Calu3 (cell line): ENCODE data around the gene NEU2. TPM values are rescaled to one million over a fixed set of nuclear protein-coding genes. Genes with fewer than 3 reads are reported as not detected.

Experiments
- BruUV-seq: library from RNA; stranded (reverse); fragments of 400-500 nt; replicated peaks from 2 replicates; lab custom pipeline; 2021; lab: Mats Ljungman, UMichigan
- CTCF ChIA-PET: fragments of 300-600 bp; sonication (Branson Sonifier 250); formaldehyde crosslinking; loops from one replicate; lab custom pipeline; 2022; ENCODE audit warnings: antibody characterized with exemption; lab: Charles Lee
- DNase-seq: peaks from one replicate; pipeline ENCODE4 v3.0.0; 2022
- H3K27ac Mint-ChIP-seq: one replicate; pipeline ENCODE4 v1.8.0; 2022; ENCODE audit warnings: mixed read lengths; ENCODE audit not compliant: unreplicated experiment
- H3K27me3 Mint-ChIP-seq: one replicate; pipeline ENCODE4 v1.8.0; 2022; ENCODE audit warnings: mixed read lengths; ENCODE audit not compliant: unreplicated experiment
- H3K36me3 Mint-ChIP-seq: one replicate; pipeline ENCODE4 v1.8.0; 2022; ENCODE audit warnings: mild to moderate bottlenecking, moderate library complexity, mixed read lengths; ENCODE audit not compliant: insufficient read depth, unreplicated experiment
- H3K4me1 Mint-ChIP-seq: one replicate; pipeline ENCODE4 v1.8.0; 2022; ENCODE audit warnings: mild to moderate bottlenecking, low read depth, mixed read lengths; ENCODE audit not compliant: unreplicated experiment
- H3K4me3 Mint-ChIP-seq: one replicate; pipeline ENCODE4 v1.8.0; 2022; ENCODE audit warnings: mild to moderate bottlenecking, low read depth, moderate library complexity, mixed read lengths; ENCODE audit not compliant: unreplicated experiment
- H3K9me3 Mint-ChIP-seq: one replicate; pipeline ENCODE4 v1.8.0; 2022; ENCODE audit warnings: low read depth, mixed read lengths; ENCODE audit not compliant: unreplicated experiment
- CTCF ChIP-seq: fragments of 200-600 bp; IDR thresholded peaks from one replicate; pipeline ENCODE4 v1.8.0; 2022; ENCODE audit warnings: antibody characterized with exemption; ENCODE audit not compliant: unreplicated experiment
- intact Hi-C: fragments of 100-400 bp; cut with micrococcal nuclease; formaldehyde crosslinking; loops from one replicate; pipeline ENCODE4 v1.10.0; 2022; ENCODE audit not compliant: unreplicated experiment
- total RNA-seq: library from RNA; stranded (reverse); gene quantifications from 2 replicates; pipeline ENCODE4 v1.2.3, GENCODE V29; 2022

Gene NEU2
- total RNA-seq, 1 experiment from 2014 or later = not detected

- Mint-ChIP-seq H3K27me3 (peaks cover 19% of the 10 kb centered on the region), H3K9me3 (no peaks in the 10 kb centered on the region), H3K4me1 (no peaks in the 10 kb centered on the region), H3K4me3 (no peak overlapping the region), H3K27ac (no peak overlapping the region), H3K36me3 (no peaks in the 10 kb centered on the region)
- no TSS peak for BruUV-seq
- DNase-seq = no peak
- intact Hi-C loops = loop anchor here (10.0 kb wide), 1 partner anchor 205 kb away; no protein-coding TSS in a partner anchor
- CTCF ChIA-PET = interaction anchor here (1.0 kb wide), 1 partner anchor 222 kb away, joined by 3 read pairs; no protein-coding TSS in a partner anchor
- TF ChIP-seq CTCF = no peak
These were observed 27.0 kb downstream of the NEU2 start for GRCh38 chr2:233059547-233059796.

GRCh38 chr2:233059797-233060500 lies 27.5 kb downstream of the NEU2 start, which contains the start of gene INPP5D:
TSS of gene INPP5D (plus strand) at chr2:233060342. CDS start at chr2:233060479, 137 bp downstream.
- DNase-seq = no peak
- no peaks in the 10 kb centered on the region for H3K9me3 Mint-ChIP-seq
- no peak within 1 kb of the TSS for H3K4me3 Mint-ChIP-seq
- no peak for TF ChIP-seq CTCF
- BruUV-seq = no TSS peak
- CTCF ChIA-PET = no interaction called here
- H3K4me1 Mint-ChIP-seq = no peaks in the 10 kb centered on the region
- peaks cover 14% of the 10 kb centered on the region for H3K27me3 Mint-ChIP-seq
- no peaks in the 10 kb centered on the region for H3K36me3 Mint-ChIP-seq
- intact Hi-C loops = loop anchor here (10.0 kb wide), 1 partner anchor 205 kb away; no protein-coding TSS in a partner anchor
- no peak within 1 kb of the TSS for H3K27ac Mint-ChIP-seq

DNA sequence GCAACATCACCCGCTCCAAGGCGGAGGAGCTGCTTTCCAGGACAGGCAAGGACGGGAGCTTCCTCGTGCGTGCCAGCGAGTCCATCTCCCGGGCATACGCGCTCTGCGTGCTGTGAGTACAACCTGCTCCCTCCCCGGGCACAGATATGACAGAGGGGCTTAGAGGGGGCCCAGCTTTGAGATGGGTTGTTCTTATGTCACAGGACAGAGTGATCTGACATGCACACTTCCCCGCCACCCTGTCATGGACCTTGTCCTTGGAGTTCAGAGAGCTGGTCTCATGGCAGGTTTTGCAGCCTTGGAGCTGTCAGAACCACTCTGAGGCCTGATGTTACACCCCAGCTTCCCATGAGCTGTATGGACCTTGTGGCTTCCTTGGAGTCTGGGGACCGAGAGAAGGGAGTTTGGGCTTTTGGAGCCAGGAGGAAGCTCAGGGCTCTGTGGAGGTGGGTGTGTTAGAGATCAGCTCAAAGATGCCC lies 28.1 kb downstream of the NEU2 start:
- Mint-ChIP-seq H3K36me3 (no peaks in the 10 kb centered on the region), H3K4me3 (no peak overlapping the region), H3K27ac (no peak overlapping the region), H3K27me3 (peaks cover 8% of the 10 kb centered on the region), H3K4me1 (no peaks in the 10 kb centered on the region), H3K9me3 (no peaks in the 10 kb centered on the region)
- no peak for DNase-seq
- intact Hi-C loops = no loop called here
- TF ChIP-seq CTCF = no peak
- no TSS peak for BruUV-seq
- CTCF ChIA-PET = interaction anchor here (0.5 kb wide), 1 partner anchor 279 kb away, joined by 4 read pairs; no protein-coding TSS in a partner anchor

GRCh38 chr2:233060980-233061590 lies 28.6 kb downstream of the NEU2 start:
- Mint-ChIP-seq H3K27me3 (peaks cover 3% of the 10 kb centered on the region), H3K36me3 (no peaks in the 10 kb centered on the region), H3K4me3 (no peak overlapping the region), H3K4me1 (no peaks in the 10 kb centered on the region), H3K9me3 (no peaks in the 10 kb centered on the region), H3K27ac (no peak overlapping the region)
- CTCF ChIA-PET = interaction anchor here (0.5 kb wide), 1 partner anchor 279 kb away, joined by 4 read pairs; no protein-coding TSS in a partner anchor
- TF ChIP-seq CTCF = no peak
- DNase-seq = no peak
- no TSS peak for BruUV-seq
- intact Hi-C loops = no loop called here
